Ovary (tissue), 9 donors: ENCODE results near the gene TFAM. TPM values are rescaled to one million over a fixed set of nuclear protein-coding genes. Genes with fewer than 3 reads are reported as not detected.

Source experiments
- DNase-seq, 5 donors: peaks; one replicate each; pipeline ENCODE4 v3.0.0-alpha.2; 2019 to 2020
- H3K27ac ChIP-seq, 2 donors: fragments of 200-600 bp; one replicate each; pipeline versions ENCODE4 v1.5.1 to v1.8.0; 2019 to 2022
- H3K27me3 ChIP-seq: fragments of 200-600 bp; one replicate; pipeline ENCODE4 v1.8.0; 2022
- H3K36me3 ChIP-seq: fragments of 200-600 bp; sonication (generic); one replicate; pipeline ENCODE4 v1.5.1; 2019
- H3K4me1 ChIP-seq: one replicate; pipeline ENCODE4 v1.8.1; 2013; ENCODE audit warnings: mild to moderate bottlenecking, moderate library complexity; ENCODE audit not compliant: insufficient read depth
- H3K4me3 ChIP-seq: fragments of 200-600 bp; sonication (generic); one replicate; pipeline ENCODE4 v1.5.1; 2017
- H3K9me3 ChIP-seq, 2 donors: fragments of 200-600 bp in 1 of 2; sonication (generic) in 1 of 2; one replicate each; pipeline versions ENCODE4 v1.5.1 to v1.8.1; 2013 to 2019; ENCODE audit warnings: mild to moderate bottlenecking in 1 of 2, moderate library complexity in 1 of 2
- CTCF ChIP-seq, 3 donors: fragments of 450-650 bp in 2 of 3; fragments of 200-600 bp in 1 of 3; IDR thresholded peaks; one replicate each; pipeline versions ENCODE4 v1.5.1 to v1.8.0; 2016 to 2022; ENCODE audit warnings: antibody characterized with exemption in 3 of 3, mild to moderate bottlenecking in 1 of 3
- EP300 ChIP-seq: sonication (generic); formaldehyde crosslinking; IDR thresholded peaks from one replicate; pipeline ENCODE4 v1.6.1; 2017; ENCODE audit warnings: antibody characterized with exemption
- POLR2A ChIP-seq: fragments of 450-650 bp; IDR thresholded peaks from one replicate; pipeline ENCODE4 v1.6.1; 2017; ENCODE audit warnings: antibody characterized with exemption, mild to moderate bottlenecking, moderate library complexity
- WGBS, 3 donors: extraction: QIAGEN DNeasy Blood & Tissue Kit in 1 of 3; methylation state at CpG; one replicate each; pipeline versions ENCODE4 v1.1.5 to v1.1.7; 2013 to 2017; 5-methylcytosine and 5-hydroxymethylcytosine counted together
- intact Hi-C, 4 donors: fragments of 100-400 bp; cut with DNase I; formaldehyde crosslinking; loops; one replicate each; pipeline versions ENCODE4 v1.11.0 to v1.15.1; 2022 to 2023
- polyA plus RNA-seq, 2 donors: library from polyadenylated mRNA; stranded (reverse); fragments of 200-250 nt in 1 of 2; fragments of 350-450 nt in 1 of 2; fragmentation: Illumina TruSeq in 1 of 2; extraction: RNeasy Lipid Tissue Mini Kit (QIAGEN cat#74804) in 1 of 2; gene quantifications; one replicate each; pipeline ENCODE4 v1.2.3, GENCODE V29; 2013 to 2014
- total RNA-seq, 7 donors: library from RNA; depleted of rRNA in 2 of 7; stranded (reverse); fragments of >200 nt in 2 of 7; fragmentation: NEBNext Ultra II Directional in 3 of 7; extraction: Animal tissue kit (Norgen Biotek cat#: 25700) in 3 of 7; gene quantifications; one replicate each; pipeline versions ENCODE4 v1.1.0 to v1.2.4, GENCODE V29; 2016 to 2023
- donor health status: DM: no; HTN: no; CAD: no; lungs with moderate emphysema.
- donor health status: DM: no; HTN: no; CAD: no.
- donor health status: Bipolar disorder and iron deficiency.
- donor health status: DM: yes; HTN: yes; CAD: no.
- donor health status: DM: no; HTN: no; CAD: no.
- donor health status: DM: yes; HTN: yes; CAD: no.

TFAM gene
- total and polyA plus RNA-seq, 9 donors: 12.0 to 46.6 (median 33.4) TPM

GRCh38 chr10:58440484-58440883 is 55.3 kb downstream of the TFAM start:
- TF ChIP-seq CTCF (IDR thresholded peaks at IDR 0.05) (no peak), EP300 (no peak), POLR2A (no peak)
- Histone ChIP-seq H3K27me3 (no peaks in the 10 kb centered on the region), H3K36me3 (no peaks in the 10 kb centered on the region), H3K27ac (no peak overlapping the region), H3K4me3 (no peak overlapping the region), H3K9me3 (no peaks in the 10 kb centered on the region), H3K4me1 (peaks cover 3% of the 10 kb centered on the region)
- 0 to 97% (median 2%) methylated on average over 1 of the region's 1 CpG for WGBS, 3 donors
- no peak for DNase-seq
- intact Hi-C loops: no loop called here

- Histone ChIP-seq H3K4me1 (no peaks in the 10 kb centered on the region), H3K27me3 (no peaks in the 10 kb centered on the region), H3K27ac (no peak overlapping the region), H3K9me3 (no peaks in the 10 kb centered on the region), H3K36me3 (no peaks in the 10 kb centered on the region), H3K4me3 (no peak overlapping the region)
- intact Hi-C loops: no loop called here
- TF ChIP-seq POLR2A: no peak
- no peak for TF ChIP-seq EP300
- no peak for TF ChIP-seq CTCF (IDR thresholded peaks at IDR 0.05)
- no peak for DNase-seq
- WGBS, 3 donors: 56 to 69% (median 59%) methylated on average over 3 of the region's 3 CpGs
Observed at GRCh38 chr10:58444321-58444720, 59.1 kb downstream of the TFAM start.

- WGBS, 3 donors: 62 to 76% (median 65%) methylated on average over 6 of the region's 6 CpGs
- TF ChIP-seq POLR2A: no peak
- no peak for TF ChIP-seq EP300
- no peak for TF ChIP-seq CTCF (IDR thresholded peaks at IDR 0.05)
- H3K9me3 ChIP-seq: no peaks in the 10 kb centered on the region
- H3K27ac ChIP-seq: no peak overlapping the region
- no peak overlapping the region for H3K4me3 ChIP-seq
- no peak for DNase-seq
- H3K36me3 ChIP-seq: no peaks in the 10 kb centered on the region
- no peaks in the 10 kb centered on the region for H3K4me1 ChIP-seq
- intact Hi-C loops: no loop called here
- H3K27me3 ChIP-seq: no peaks in the 10 kb centered on the region
Observed at GRCh38 chr10:58444876-58445275, 59.7 kb downstream of the TFAM start.

- H3K4me3 ChIP-seq: no peak overlapping the region
- no peak for TF ChIP-seq POLR2A
- no peak for TF ChIP-seq CTCF (IDR thresholded peaks at IDR 0.05)
- no peak for TF ChIP-seq EP300
- DNase-seq: no peak
- H3K9me3 ChIP-seq: no peaks in the 10 kb centered on the region
- intact Hi-C loops: no loop called here
- no peaks in the 10 kb centered on the region for H3K27me3 ChIP-seq
- no peak overlapping the region for H3K27ac ChIP-seq
- no peaks in the 10 kb centered on the region for H3K36me3 ChIP-seq
- H3K4me1 ChIP-seq: peaks cover 3% of the 10 kb centered on the region
- 97 to 98% (median 98%) methylated on average over 30 to 31 of the region's 31 CpGs for WGBS, 3 donors
Observed at GRCh38 chr10:58448121-58448935, 63.1 kb downstream of the TFAM start.

Other genes starting within 250 kb of the TFAM start
- 1 to 10 TPM; 2.7 to 4.3 (median 3.4) TPM for gene IPMK, start 117.5 kb upstream of the TFAM start, total RNA-seq
- gene IPMK, start 117.5 kb upstream of the TFAM start, polyA plus RNA-seq: 1 to 10 TPM; 1.5 to 2.3 TPM
- 10 to 100 TPM; 20.2 to 29.2 (median 25.5) TPM for gene CISD1, start 116.2 kb upstream of the TFAM start, total RNA-seq
- gene CISD1, start 116.2 kb upstream of the TFAM start, polyA plus RNA-seq: 10 to 100 TPM; 10.6 to 35.7 TPM
- 10 to 100 TPM; 11.6 to 18.0 (median 14.1) TPM for gene UBE2D1, start 50.4 kb upstream of the TFAM start, total RNA-seq
- 10 to 100 TPM in 1 of 2 donors, 1 to 10 TPM in 1; 9.8 to 20.1 TPM for gene UBE2D1, start 50.4 kb upstream of the TFAM start, polyA plus RNA-seq
- gene BICC1, start 127.5 kb downstream of the TFAM start, total RNA-seq: 10 to 100 TPM; 19.8 to 43.4 (median 23.8) TPM
- gene BICC1, start 127.5 kb downstream of the TFAM start, polyA plus RNA-seq: 10 to 100 TPM; 13.6 to 15.1 TPM